SIG-M5 treated with dmso at 0.1 percent for 504 hours (cell line): ENCODE results near the gene RSPH10B2.
"Not testable (repeated sequence)": the region's sequence is repeated elsewhere in the genome, so short reads cannot be mapped to it uniquely, and the experiment has no call there.

Experiments
- DNase-seq: peaks from one replicate; lab custom pipeline; 2025; ENCODE audit not compliant: unreplicated experiment; lab: John Stamatoyannopoulos, UW

RSPH10B2 gene

DNA sequence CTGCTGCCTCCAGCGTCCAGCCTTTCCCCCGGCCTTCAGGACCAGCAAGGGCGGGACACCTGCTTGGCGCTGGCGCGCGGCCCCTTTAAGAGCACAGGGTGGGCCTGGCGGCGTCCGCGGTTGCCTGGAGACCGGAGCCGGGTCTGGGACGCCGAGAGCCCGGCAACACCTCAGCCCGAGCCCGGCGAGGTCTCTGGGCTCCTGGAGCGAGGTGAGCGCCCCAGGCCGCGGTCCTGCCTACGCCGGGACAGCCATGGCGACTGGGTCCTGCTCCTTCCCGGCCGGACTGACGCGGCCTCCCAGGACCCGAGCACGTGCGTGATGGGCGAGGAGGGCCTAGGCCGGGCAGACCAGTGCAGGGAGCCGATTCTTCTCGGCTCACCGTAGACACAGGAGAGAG, at the start of gene RSPH10B2:
Gene RSPH10B2 (plus strand): TSS at position 140 of the 400 bp plus-strand sequence. CDS start 3,575 bp downstream, outside the sequence.
- not testable (repeated sequence) for DNase-seq

- DNase-seq = peak; percentile 42
These were observed 47.8 kb upstream of the RSPH10B2 start for GRCh38 chr7:6705959-6706665.

- peak; percentile 89 for DNase-seq
These were observed 47.1 kb upstream of the RSPH10B2 start, which contains the start of gene ZNF12 for GRCh38 chr7:6706666-6707407. TSS of gene ZNF12 (minus strand) at chr7:6706947. CDS start at chr7:6705173, 1,774 bp downstream.

DNA sequence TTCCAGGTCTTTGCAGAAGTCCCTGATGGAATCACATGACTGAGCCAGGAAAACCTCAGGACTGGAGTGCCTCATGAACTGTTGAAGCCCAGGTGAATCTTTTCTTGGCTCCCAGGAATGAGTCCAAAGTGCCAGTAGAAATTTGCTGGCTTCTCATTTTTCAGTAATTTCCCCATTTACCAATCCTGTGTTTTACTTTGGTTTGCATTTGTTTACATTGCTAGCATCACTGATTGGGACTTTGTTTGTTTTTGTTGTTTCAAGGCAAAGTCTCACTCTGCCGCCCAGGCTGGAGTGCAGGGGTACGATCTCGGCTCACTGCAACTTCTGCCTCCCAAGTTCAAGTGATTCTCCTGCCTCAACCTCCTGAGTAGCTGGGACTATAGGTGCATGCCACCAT, 45.6 kb upstream of the RSPH10B2 start:
- DNase-seq = no peak

DNA sequence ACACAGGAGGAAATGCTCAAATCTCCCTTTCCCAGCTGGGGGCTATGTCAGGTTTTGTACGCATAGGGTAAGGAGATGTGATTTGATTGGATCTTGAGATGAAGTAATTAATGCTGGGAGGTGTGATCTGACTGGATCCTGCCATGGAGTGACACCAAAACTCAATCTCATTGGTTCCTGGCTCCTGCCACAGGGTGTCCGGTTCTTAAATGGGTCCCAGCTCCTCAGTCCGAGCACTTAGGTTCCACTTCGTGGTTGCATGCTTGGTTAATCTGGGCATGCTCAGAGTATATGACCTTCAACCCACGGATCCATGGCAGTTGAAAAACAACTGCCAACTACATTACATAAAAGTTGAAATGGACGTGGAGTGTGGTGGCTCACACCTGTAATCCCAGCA, 44.1 kb upstream of the RSPH10B2 start:
- no peak for DNase-seq

- no peak for DNase-seq
These were observed 39.5 kb upstream of the RSPH10B2 start for GRCh38 chr7:6714360-6714759.

DNA sequence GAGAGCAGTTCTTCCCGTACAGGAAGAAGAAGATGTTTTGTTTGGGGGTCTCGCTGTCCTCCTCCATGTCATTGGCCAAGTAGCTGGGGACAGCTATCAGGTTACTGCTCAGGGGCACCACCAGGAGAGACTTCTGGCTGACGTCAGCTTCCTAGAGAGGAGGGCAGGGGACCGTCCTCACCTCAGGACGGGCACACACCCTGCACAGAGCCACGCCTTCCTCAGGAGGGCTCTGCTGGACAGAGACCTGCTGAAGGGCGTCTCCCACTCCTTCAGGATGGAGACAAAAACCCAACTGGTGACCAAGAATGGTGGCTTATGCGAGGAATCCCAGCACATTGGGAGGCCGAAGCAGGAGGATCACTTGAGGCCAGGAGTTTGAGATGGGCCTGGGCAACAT, 38.0 kb upstream of the RSPH10B2 start:
- not testable (repeated sequence) for DNase-seq

DNA sequence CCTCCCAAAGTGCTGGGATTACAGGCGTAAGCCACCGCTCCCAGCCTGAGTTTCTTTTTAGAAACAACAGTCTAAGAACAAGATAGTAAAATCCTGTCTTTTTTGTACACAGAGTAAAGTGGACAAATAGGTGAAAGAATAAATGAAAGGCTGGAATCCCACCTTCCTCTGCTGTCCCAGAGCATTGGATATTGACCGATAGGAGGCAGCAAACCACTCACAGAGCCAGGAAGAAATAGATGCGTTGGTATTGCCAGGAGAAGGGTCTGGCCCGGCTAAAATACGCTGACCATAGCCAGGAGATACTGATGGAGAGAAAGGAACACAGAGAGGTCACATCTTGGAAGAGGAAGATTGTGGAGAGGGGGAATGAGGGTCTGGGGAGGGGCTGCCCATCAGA, 35.8 kb upstream of the RSPH10B2 start:
- no peak for DNase-seq

DNA sequence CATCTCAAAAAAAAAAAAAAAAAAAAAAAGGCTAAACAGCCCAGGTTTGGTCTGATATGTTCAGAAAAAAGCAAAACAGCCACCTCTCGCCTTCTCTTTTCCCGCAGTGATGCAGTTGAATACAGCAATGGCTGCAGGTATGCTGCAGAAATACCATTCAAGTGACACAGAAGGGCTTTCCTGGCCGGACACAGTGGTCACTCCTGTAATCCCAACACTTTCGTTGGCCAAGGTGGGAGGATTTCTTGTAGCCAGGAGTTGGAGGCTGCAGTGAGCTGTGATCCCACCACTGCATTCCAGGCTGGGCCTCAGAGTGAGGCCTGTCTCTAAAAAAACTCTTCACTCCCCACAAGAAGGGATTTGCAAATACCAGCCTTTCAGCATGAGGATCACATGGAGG, 29.6 kb upstream of the RSPH10B2 start:
- not testable (repeated sequence) for DNase-seq

- DNase-seq = peak; percentile 82
These were observed 28.9 kb upstream of the RSPH10B2 start for GRCh38 chr7:6725003-6725402.

- not testable (repeated sequence) for DNase-seq
These were observed 27.6 kb upstream of the RSPH10B2 start for GRCh38 chr7:6726341-6726740.

GRCh38 chr7:6727663-6728062, 26.2 kb upstream of the RSPH10B2 start:
- no peak for DNase-seq

DNA sequence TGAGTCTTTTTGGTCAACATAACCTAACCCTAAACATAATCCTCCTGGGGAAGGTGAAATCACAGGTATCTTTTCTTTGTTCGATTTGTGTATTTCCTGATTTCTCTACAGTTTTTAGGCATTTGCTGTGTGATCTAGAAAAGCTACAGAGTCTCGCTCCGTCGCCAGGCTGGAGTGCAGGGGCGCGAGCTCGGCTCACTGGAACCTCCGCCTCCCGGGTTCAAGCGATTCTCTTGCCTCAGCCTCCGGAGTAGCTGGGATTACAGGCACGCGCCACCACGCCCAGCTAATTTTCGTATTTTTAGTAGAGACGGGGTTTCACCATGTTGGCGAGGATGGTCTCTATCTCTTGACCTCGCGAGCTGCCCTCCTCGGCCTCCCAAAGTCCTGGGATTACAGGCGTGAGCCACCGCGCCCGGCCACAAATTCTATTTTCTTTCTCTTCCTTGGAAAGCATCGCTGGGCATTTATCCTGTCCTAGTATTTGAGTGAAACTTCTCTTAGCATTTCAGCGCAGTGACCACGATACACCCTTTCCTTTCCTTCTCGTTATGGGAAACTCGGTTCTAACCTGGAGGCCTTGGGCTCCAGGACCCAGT, 24.9 kb upstream of the RSPH10B2 start:
- not testable (repeated sequence) for DNase-seq

- DNase-seq = peak; percentile 87
These were observed 24.2 kb upstream of the RSPH10B2 start for GRCh38 chr7:6729492-6730342.

GRCh38 chr7:6730343-6730633, 23.6 kb upstream of the RSPH10B2 start:
- no peak for DNase-seq

GRCh38 chr7:6738415-6738814, 15.5 kb upstream of the RSPH10B2 start:
- DNase-seq = not testable (repeated sequence)

- not testable (repeated sequence) for DNase-seq
These were observed 9.3 kb upstream of the RSPH10B2 start for GRCh38 chr7:6744410-6745100.

- not testable (repeated sequence) for DNase-seq
These were observed 4.6 kb upstream of the RSPH10B2 start for GRCh38 chr7:6749335-6749734.

GRCh38 chr7:6750173-6750572, 3.7 kb upstream of the RSPH10B2 start:
- DNase-seq = not testable (repeated sequence)

- not testable (repeated sequence) for DNase-seq
These were observed 7.3 kb downstream of the RSPH10B2 start for GRCh38 chr7:6761186-6761585.
